Tibial nerve (tissue), 4 donors: ENCODE results near the gene AHRR.

Source experiments
- CTCF ChIP-seq, 5 experiments: fragments of 200-600 bp in 3 of 5; fragments of 450-650 bp in 2 of 5; sonication (generic) in 3 of 5; IDR thresholded peaks; one replicate each; pipeline ENCODE4 v1.5.1; 2016 to 2019; ENCODE audit warnings: antibody characterized with exemption in 5 of 5, mild to moderate bottlenecking in 3 of 5, moderate library complexity in 2 of 5
- EP300 ChIP-seq, 2 donors: sonication (generic); formaldehyde crosslinking; IDR thresholded peaks; one replicate each; pipeline ENCODE4 v1.6.1; 2017; ENCODE audit warnings: antibody characterized with exemption in 2 of 2, mild to moderate bottlenecking in 1 of 2

DNA sequence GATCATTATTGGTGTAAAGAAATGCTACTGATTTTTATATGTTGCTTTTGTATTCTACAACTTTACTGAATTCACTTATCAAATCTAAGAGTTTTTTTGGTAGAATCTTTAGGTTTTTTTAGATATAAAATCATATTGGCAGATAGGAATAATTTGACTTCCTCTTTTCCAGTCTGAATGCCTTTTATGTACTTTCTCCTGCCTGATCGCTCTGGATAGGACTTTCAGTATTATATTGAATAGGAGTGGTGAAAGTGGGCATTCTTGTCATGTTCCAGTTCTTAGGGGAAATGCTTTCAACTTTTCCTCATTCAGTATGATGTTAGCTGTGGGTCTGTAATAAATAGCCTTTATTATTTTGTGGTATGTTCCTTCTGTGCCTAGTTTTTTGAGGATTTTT lies 8.3 kb downstream of the AHRR start:
- no peak for TF ChIP-seq EP300 (IDR thresholded peaks at IDR 0.05)
- TF ChIP-seq CTCF (IDR thresholded peaks at IDR 0.05), result no peak
